NT2/D1 (cell line): ENCODE results near the gene ASB4.

Experiments
- SUZ12 ChIP-seq: IDR thresholded peaks from 2 replicates; pipeline ENCODE4 v1.6.1; 2011; ENCODE audit not compliant: insufficient read length, insufficient read depth; ENCODE audit errors: extremely low read depth
- YY1 ChIP-seq: IDR thresholded peaks from 2 replicates; pipeline ENCODE4 v1.6.1; 2011; ENCODE audit not compliant: insufficient read length, insufficient read depth
- ZNF274 ChIP-seq: IDR thresholded peaks from 2 replicates; pipeline ENCODE4 v1.6.1; 2011; ENCODE audit warnings: mild to moderate bottlenecking, low read depth, low read length

DNA sequence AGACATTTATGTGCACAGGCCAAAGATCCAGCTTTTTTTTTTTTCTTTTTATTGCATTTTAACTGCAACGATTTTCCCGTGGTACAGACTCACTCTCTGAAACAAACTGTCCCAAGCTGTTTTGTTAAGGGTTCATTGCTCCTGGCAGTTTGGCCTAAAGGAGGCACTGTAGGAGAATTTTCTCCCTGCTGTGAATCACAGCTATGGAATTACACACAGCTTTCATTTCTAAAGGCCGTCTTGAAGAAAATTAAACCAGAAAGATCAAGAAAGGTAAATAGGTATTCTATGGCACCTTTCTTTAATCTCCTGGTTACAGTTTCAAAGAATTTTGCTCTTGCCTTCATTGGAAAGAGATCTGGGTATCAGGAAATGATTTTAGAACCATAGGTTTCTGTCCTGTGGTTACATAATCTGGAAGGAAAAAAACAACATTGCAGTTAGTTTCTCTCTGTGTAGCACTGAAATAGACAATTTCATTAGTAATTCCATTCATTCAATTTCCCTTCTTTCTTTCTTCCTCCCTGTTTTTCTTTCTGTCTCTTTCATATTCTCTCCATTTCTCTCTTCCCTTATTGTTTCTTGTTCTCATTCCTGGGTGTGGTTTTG, 59.4 kb downstream of the ASB4 start:
- TF ChIP-seq YY1 (no peak), ZNF274 (no peak), SUZ12 (no peak)
